NOMO-1 treated with DMSO at 0.1 percent for 48 hours (cell line): ENCODE results near the gene SUN1.

Experiments
- DNase-seq: peaks from one replicate; lab custom pipeline; 2025; ENCODE audit not compliant: unreplicated experiment; lab: John Stamatoyannopoulos, UW

SUN1 gene

GRCh38 chr7:875476-876076, 43.3 kb downstream of the SUN1 start:
- no peak for DNase-seq

GRCh38 chr7:876077-876971, 44.0 kb downstream of the SUN1 start, which contains the start of gene GET4:
Gene GET4 (plus strand): TSS chr7:876554. CDS start chr7:876646, 92 bp downstream.
- peak; percentile 91 for DNase-seq

DNA sequence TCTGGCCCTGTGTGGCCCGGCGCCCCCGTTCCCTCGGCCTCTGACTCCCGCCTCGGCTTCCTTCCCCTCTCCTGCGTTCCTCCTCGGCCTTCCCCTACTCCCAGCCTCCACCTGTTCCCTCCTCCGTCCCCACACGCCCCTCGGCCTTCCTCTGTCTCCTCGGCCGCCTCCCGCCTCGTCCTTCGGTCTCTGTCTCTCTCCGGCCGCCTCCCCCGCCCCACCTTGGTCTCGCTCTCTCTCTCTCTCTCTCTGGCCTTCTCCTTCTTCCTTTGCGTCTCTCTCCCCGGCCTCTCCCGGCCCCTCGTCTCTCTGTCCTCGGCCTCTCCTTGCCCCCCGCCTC, 44.7 kb downstream of the SUN1 start:
- peak; percentile 47 for DNase-seq

DNA sequence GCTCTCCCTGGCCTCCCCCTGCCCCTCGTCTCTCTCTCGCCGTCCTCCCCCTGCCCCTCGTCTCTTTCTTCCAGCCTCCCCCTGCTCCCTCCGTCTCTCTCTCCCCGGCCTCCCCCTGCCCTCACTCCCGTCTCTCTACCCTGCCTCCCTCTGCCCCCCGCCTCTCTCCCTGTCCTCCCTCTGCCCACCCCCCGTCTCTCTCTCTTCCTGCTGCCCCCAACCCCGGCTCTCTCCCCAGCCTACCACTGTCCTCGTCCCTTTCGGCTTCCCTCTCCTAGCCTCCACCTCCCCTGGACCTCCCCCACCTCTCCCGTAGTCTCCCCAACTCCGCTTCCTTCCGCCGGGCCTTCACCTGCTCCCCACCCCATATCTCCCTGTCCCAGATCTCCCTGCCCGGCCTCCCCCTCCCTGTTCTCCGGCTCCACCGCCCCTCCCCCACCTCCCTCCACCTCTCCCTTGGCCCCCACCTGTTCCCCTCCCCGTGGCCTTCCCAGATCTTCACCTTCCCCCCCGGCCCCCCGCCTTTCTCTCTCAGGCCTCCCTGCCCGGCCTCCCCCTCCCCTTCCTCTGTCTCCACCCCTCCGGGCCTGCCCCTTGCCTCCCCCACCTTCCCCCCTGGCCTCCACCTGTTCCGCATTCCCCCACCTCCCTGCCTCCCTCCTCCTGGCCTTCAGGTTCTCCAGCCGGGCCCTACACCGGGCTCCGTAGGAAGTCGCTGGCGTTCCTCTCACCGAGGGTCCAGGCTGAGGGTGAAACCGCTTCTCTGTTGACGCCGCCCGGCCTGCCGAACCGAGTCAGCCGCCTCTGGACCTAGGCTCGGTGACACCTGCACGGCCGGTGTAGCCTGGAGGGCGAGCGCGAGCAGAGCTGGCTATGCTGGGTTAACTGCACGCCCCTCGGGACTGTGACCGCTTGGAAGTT, 45.3 kb downstream of the SUN1 start:
- DNase-seq: no peak

DNA sequence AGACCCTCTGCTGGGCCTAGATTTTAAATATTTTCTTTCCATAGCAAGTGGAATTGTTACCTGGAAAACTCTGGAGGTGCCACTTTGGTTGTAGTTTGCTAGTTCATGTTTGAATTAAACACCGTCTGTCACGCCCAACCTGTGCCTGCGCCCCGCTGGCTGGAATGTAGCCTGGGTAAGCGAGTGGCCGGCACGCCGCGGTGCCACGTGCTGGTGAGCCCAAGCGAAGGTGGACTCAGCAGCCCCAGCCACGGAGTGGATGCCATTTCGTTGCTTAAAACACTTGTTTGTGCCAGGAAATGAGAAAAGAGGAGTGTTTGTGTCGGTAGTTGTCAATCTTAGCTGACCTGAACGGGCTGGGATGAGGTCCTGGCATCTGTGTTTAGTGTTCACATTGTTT, 46.8 kb downstream of the SUN1 start:
- no peak for DNase-seq

DNA sequence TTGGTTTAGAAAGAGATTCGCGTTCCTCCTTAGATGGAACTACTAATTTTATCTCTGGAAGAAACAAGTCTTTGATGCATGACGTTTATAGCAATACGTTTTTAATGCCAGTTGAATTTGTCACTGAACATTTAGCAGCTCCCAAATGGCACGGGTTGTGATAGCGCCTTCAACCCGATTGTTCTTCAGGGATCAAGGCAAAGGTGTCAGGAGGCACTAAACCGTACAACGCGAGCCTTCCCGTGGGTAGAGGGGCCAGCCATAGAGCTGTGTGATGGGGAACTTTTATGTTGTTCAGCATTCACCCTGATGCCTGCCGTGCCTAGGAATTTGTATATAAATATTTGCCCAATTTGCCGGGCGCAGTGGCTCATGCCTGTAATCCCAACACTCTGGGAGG, 47.4 kb downstream of the SUN1 start:
- no peak for DNase-seq

DNA sequence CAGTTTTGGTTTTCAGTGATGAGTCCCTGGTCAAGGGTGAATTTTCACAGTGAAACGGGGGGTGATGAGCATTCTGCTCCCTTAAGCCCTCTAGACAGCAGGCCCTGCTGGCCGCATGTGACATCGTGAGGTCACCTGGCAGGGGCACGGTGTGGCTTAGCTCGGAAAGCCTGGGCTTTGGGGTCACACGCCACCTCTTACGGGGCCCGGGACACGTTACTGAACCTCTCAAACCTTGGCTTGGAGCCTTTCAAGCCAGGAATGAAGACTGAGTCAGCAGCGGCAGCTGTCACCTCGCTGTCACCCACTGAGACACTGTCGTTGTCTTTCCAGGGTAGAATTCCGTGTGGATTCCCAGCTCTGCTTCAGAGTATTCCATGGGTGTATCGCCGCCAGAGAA, 48.2 kb downstream of the SUN1 start:
- DNase-seq: no peak

- no peak for DNase-seq
These were observed 49.4 kb downstream of the SUN1 start for GRCh38 chr7:881441-882234.

DNA sequence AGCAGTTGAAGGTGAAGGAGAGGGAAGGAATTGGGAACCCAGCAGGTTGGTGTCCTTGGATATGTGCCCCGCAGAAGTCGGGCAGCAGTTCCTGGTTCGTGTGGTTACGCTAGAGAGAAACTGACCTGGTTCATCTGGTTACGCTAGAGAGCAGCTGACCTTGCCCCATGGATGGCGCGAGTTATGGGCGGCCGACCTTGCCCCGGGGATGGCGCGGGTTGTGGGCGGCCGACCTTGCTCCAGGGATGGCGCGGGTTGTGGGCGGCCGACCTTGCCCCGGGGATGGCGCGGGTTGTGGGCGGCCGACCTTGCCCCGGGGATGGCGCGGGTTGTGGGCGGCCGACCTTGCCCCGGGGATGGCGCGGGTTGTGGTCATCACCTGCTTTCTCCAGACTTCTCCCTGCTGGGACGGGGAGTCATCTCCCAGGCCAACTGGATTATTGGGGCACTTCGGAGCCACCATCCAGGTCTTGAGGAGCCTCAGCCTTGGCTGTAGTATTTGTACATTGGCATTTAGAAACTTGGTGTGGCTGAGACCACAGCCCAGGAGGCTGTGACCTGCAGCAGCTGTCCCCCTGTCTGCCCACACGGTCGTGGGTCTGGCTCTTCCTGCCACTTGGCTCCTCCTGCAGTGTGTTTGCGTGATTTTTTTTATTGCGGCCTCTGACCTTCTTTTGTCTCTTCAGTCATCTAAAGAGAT, 50.2 kb downstream of the SUN1 start:
- DNase-seq: no peak

DNA sequence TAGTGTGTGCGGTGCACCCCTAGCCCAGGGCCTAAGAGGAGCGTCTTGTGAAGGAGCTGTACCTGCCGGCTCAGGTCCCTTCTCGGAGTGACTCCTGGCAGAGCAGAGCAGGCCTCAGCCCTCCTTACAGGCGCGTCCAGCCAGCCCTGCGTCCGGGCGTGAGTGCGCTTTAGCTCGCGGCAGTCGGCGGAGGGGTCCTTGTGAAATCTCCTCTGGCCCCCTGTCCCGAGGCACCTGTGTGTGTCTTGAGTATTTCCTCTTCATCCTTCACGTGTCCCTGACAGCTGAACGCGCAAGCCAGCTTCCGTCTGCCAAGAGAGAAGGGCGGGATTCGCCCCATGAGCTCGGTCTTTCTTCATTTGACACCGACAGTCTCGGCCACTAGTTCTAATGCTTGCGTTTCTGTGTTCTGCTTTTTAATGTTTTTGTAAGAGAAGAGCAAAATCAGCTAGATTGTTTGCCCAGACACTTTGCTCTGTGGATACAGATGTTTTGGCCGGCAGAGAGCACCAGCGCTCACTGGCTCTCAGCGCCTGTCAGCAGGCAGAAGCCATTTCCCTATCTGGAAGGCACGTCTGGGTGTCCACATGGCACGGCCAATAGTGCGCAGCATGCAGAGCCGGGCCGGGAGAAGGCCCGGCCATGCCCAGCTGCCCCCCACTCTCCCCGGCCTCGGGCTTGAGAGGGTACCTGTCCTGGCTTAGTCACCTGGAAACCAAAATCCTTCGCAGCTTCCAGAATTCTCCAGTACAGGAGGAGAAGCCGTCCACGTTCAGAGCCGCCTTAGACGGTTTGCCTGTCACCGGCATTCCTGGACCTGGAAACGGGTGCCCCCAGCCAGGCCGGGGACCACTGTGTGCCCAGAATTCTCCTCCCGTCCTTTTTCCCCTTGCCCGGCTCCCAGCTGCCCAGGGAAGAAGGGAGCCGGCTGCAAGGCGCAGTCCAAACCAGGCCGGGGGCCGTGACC, 51.1 kb downstream of the SUN1 start:
- DNase-seq: no peak

GRCh38 chr7:884191-885003, 52.1 kb downstream of the SUN1 start:
- no peak for DNase-seq

DNA sequence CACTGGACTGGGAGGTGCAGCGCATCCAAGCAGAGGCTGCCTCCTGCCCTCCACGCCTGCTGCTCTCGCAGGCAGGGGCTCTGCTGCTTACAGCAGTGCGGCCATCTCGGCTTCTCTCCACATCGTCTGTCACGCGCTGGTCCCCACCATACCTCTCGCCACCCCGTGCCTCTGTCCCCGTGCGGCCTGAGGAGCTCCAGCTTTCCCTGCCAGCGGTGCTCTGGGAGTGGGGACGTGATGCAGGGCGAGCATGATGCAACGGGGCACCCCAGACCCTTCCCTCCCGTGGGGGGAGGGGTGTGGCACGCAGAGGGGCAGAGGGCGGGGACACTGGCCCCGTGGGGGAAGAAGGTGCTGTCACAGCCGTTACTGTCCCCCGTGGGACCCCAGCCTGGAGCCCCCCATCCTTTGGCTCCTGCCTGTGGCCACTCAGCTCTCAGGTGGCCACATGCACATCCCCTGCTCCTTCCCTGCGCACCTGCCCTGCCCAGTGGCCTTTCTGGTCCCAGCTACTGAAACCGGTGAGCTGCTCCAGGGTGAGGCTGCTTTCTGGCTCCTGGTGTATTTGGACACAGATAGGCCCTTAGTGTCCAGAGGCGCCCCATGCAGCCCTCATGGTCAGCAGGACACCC, 53.1 kb downstream of the SUN1 start:
- no peak for DNase-seq

- DNase-seq: no peak
These were observed 53.8 kb downstream of the SUN1 start for GRCh38 chr7:885893-886625.

DNA sequence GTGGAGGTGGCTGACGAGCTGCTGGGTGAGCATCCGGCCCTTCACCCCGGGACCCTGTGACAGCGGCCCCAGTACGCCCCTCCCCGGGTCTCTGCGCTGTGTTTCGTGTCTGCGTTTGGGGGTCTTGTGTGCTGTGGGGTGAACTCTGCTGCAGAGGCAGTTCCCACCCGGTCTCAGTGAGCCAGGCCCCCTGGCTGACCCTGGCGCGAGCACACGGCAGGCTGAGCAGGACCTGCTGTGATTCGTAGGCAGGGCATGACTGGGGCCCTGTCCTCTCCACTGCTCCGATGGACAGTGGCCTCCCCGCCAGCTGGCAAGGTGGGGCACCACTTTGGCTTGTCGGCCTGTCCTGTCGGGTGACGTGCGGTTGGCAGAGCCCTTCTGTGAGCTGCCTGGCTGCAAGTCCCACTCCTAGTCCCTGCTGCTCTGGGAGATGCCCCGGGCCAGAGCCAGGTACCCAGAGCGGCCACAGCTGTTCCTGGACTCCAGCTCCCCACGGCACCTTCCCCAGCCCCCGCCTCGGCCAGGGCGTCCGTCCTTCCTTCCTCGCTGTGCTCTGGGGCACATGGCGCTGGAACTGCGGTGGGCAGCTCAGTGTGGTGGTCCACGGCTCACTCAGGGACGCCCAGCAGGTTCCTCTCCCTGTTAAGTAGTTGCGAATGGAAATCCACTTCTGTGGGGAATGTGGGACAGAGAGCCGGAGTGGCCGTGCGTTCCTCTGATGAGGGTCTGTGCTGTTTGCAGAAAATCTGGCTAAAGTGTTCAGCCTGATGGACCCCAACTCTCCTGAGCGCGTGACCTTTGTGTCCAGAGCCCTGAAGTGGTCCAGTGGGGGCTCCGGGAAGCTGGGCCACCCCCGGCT, 54.6 kb downstream of the SUN1 start:
- no peak for DNase-seq

GRCh38 chr7:887488-887820, 55.2 kb downstream of the SUN1 start:
- no peak for DNase-seq
